GM21737 (cell line): Measurements from ENCODE around the gene STX12.

Source experiments
- ATAC-seq: cut with Tn5 transposase; IDR thresholded peaks from one replicate; pipeline ENCODE4 v1.9.1; 2021; ENCODE audit warnings: mild to moderate bottlenecking, moderate library complexity; ENCODE audit not compliant: unreplicated experiment

Gene STX12

GRCh38 chr1:27772932-27773825 lies at the start of gene STX12:
TSS of gene STX12 (plus strand) at chr1:27773219. CDS start at chr1:27773308, 89 bp downstream.
- peak; percentile 89 for ATAC-seq

DNA sequence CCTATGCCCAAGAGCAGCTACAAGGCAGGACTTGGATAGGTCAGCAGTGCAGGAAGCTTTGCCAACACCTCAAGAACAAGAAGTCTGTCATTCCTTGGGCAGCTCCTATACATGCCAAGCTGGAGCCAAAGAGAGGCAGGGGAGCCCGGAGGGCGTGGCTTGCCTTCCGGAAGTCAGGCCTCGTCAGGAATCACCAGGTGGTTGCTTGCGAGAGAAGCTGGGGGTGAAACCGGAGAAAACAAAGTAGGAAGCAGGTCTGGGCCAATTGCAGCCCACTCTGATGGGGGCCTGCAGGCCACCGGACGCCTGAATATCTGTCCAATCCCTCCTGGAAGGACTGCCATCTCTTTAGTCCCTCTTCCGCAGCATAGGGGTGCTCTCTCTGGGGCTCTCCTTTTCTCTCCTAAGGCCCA lies 48.1 kb upstream of the STX12 start:
- ATAC-seq = no peak

- ATAC-seq = peak; percentile 95
These were observed 47.4 kb upstream of the STX12 start, which contains the start of gene FAM76A for GRCh38 chr1:27725374-27726172. TSS of gene FAM76A (plus strand) at chr1:27725961. CDS start at chr1:27726081, 120 bp downstream.

- peak; percentile 32 for ATAC-seq
These were observed 46.6 kb upstream of the STX12 start for GRCh38 chr1:27726173-27727044.

- no peak for ATAC-seq
These were observed 45.9 kb upstream of the STX12 start for GRCh38 chr1:27727126-27727525.

GRCh38 chr1:27736252-27736651 lies 36.8 kb upstream of the STX12 start:
- ATAC-seq = no peak

- ATAC-seq = no peak
These were observed 31.9 kb upstream of the STX12 start for GRCh38 chr1:27741121-27741520.

- no peak for ATAC-seq
These were observed 28.5 kb upstream of the STX12 start for GRCh38 chr1:27744556-27744955.

GRCh38 chr1:27745466-27745865 lies 27.6 kb upstream of the STX12 start:
- no peak for ATAC-seq

DNA sequence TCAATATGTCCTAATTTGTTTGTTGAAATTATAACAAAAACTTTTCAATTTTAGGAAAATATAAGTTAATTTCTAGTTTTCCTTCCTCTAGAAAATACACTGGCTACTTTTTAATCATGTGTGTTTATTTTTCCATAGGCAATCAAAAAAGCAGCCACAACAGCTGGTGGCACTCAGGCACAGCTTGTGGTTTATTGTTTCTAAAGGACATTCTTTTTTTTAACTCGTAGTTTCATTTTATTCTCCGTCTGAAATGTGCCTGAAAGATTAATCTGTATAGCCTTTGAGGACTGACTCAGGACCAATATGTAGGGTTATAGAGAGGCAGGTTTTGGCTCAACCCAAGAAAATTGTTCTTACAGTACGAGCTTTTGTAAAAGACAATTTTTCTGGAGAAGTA lies 20.7 kb upstream of the STX12 start:
- ATAC-seq = no peak

DNA sequence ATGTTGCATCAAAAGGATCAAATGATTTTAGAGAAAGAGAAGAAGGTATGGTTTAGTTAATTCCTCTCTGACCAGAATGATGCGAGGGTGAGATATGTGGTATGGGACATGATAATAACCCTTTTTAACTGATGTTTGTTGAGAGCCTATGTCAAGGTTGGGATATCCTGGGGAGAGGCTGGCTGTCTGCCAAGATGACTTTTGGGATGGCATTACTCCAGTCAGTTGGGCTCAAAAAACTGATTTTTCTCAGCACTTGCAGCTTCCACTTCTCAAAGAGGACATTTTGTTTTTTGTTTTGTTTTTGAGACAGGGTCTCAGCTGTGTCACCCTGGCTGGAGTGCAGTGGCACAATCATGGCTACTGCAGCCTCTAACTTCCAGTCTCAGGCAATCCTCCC lies 17.7 kb upstream of the STX12 start:
- no peak for ATAC-seq

- no peak for ATAC-seq
These were observed 17.2 kb upstream of the STX12 start for GRCh38 chr1:27755865-27756264.

- no peak for ATAC-seq
These were observed 13.8 kb upstream of the STX12 start for GRCh38 chr1:27759236-27759635.

- ATAC-seq = no peak
These were observed 12.6 kb upstream of the STX12 start for GRCh38 chr1:27760426-27760825.

GRCh38 chr1:27762033-27762432 lies 11.0 kb upstream of the STX12 start:
- no peak for ATAC-seq

GRCh38 chr1:27763358-27763757 lies 9.7 kb upstream of the STX12 start:
- ATAC-seq = no peak

DNA sequence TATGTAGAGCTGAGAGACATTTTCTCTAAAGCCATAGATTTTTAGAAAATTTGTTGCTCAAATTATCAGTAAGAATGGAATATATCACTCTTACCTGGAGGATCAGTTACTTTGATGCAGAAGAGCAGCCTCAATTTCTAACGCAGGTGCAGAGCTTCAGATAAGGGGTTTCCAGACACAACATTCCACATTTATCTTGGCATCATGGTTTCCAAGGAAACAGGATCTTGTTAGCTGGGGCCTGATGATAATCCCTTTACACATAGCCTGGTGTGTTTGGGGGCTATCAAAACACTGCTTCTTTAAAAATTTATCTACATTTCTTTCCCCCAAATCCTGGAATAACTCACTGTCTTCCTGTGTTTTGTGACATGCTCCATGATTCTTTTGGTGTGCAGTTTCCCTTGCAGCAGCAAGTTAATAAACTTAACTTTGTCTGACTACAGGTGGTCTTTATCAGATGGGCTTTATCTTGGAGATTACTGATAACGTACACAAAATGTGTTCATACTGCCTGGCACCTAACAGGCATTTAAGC lies 2.7 kb upstream of the STX12 start:
- no peak for ATAC-seq

GRCh38 chr1:27772036-27772931 lies 735 bp upstream of the STX12 start:
- no peak for ATAC-seq

- peak; percentile 10 for ATAC-seq
These were observed 917 bp downstream of the STX12 start for GRCh38 chr1:27773826-27774445.
